Vagina (tissue), 2 donors: ENCODE results near the gene SERINC5. TPM values are rescaled to one million over a fixed set of nuclear protein-coding genes. Genes with fewer than 3 reads are reported as not detected.

Experiments
- DNase-seq, 2 donors: peaks; one replicate each; pipeline ENCODE4 v3.0.0-alpha.2; 2017; ENCODE audit errors: extremely low spot score in 2 of 2
- H3K27ac ChIP-seq: fragments of 200-600 bp; sonication (generic); one replicate; pipeline ENCODE4 v1.5.1; 2019
- H3K27me3 ChIP-seq: fragments of 200-600 bp; sonication (generic); one replicate; pipeline ENCODE4 v1.5.1; 2019
- H3K36me3 ChIP-seq, 2 donors: fragments of 200-600 bp; sonication (generic); one replicate each; pipeline ENCODE4 v1.5.1; 2017 to 2019
- H3K4me1 ChIP-seq: fragments of 200-600 bp; sonication (generic); one replicate; pipeline ENCODE4 v1.5.1; 2019
- H3K4me3 ChIP-seq, 2 donors: fragments of 200-600 bp; sonication (generic); 1 replicate in 1 of 2; 2 replicates in 1 of 2; pipeline ENCODE4 v1.5.1; 2016 to 2019
- H3K9me3 ChIP-seq: fragments of 200-600 bp; sonication (generic); one replicate; pipeline ENCODE4 v1.5.1; 2019
- CTCF ChIP-seq, 3 experiments: fragments of 450-650 bp in 2 of 3; fragments of 200-600 bp in 1 of 3; sonication (generic) in 1 of 3; IDR thresholded peaks; one replicate each; pipeline ENCODE4 v1.5.1; 2017 to 2019; ENCODE audit warnings: antibody characterized with exemption in 3 of 3, mild to moderate bottlenecking in 2 of 3, moderate library complexity in 2 of 3
- POLR2A ChIP-seq, 2 donors: fragments of 450-650 bp; IDR thresholded peaks; one replicate each; pipeline ENCODE4 v1.6.1; 2017; ENCODE audit warnings: antibody characterized with exemption in 2 of 2, mild to moderate bottlenecking in 2 of 2, moderate library complexity in 2 of 2
- POLR2AphosphoS5 ChIP-seq, 2 donors: sonication (generic); formaldehyde crosslinking; IDR thresholded peaks; one replicate each; pipeline ENCODE4 v1.9.0; 2017; ENCODE audit warnings: antibody characterized with exemption in 2 of 2, mild to moderate bottlenecking in 2 of 2, low read depth in 1 of 2; ENCODE audit not compliant: insufficient read depth in 1 of 2
- intact Hi-C: fragments of 100-400 bp; cut with DNase I; formaldehyde crosslinking; loops from one replicate; pipeline ENCODE4 v1.15.1; 2023
- total RNA-seq: library from RNA; depleted of rRNA; stranded (reverse); fragments of >200 nt; gene quantifications from one replicate; pipeline ENCODE4 v1.2.3, GENCODE V29; 2016

Gene SERINC5
- total RNA-seq, 1 donor from 2014 or later, result 35.6 TPM

GRCh38 chr5:80105698-80106439 lies 150.0 kb downstream of the SERINC5 start:
- H3K27ac ChIP-seq, result no peak overlapping the region
- DNase-seq, result no peak
- no peaks in the 10 kb centered on the region for H3K36me3 ChIP-seq
- intact Hi-C loops, result no loop called here
- peaks cover 7% of the 10 kb centered on the region for H3K4me1 ChIP-seq
- no peak overlapping the region for H3K4me3 ChIP-seq
- no peaks in the 10 kb centered on the region for H3K27me3 ChIP-seq
- H3K9me3 ChIP-seq, result no peaks in the 10 kb centered on the region
- TF ChIP-seq POLR2A (IDR thresholded peaks at IDR 0.05), result no peak
- TF ChIP-seq POLR2AphosphoS5 (IDR thresholded peaks at IDR 0.05; ENCODE audit: insufficient read depth in 1 of 2, low read depth in 1 of 2), result no peak
- TF ChIP-seq CTCF (IDR thresholded peaks at IDR 0.05), result no peak

GRCh38 chr5:80103371-80103770 lies 152.5 kb downstream of the SERINC5 start:
- H3K9me3 ChIP-seq, result no peaks in the 10 kb centered on the region
- no peak for TF ChIP-seq POLR2AphosphoS5 (IDR thresholded peaks at IDR 0.05; ENCODE audit: insufficient read depth in 1 of 2, low read depth in 1 of 2)
- TF ChIP-seq CTCF (IDR thresholded peaks at IDR 0.05), result no peak
- no peak for TF ChIP-seq POLR2A (IDR thresholded peaks at IDR 0.05)
- H3K36me3 ChIP-seq, result no peaks in the 10 kb centered on the region
- intact Hi-C loops, result no loop called here
- no peak overlapping the region for H3K27ac ChIP-seq
- no peaks in the 10 kb centered on the region for H3K27me3 ChIP-seq
- DNase-seq, result no peak
- H3K4me3 ChIP-seq, result no peak overlapping the region
- no peaks in the 10 kb centered on the region for H3K4me1 ChIP-seq

- no peak for DNase-seq
- TF ChIP-seq CTCF (IDR thresholded peaks at IDR 0.05) (no peak), POLR2AphosphoS5 (IDR thresholded peaks at IDR 0.05; ENCODE audit: insufficient read depth in 1 of 2, low read depth in 1 of 2) (no peak), POLR2A (IDR thresholded peaks at IDR 0.05) (no peak)
- Histone ChIP-seq H3K4me3 (no peak overlapping the region), H3K36me3 (no peaks in the 10 kb centered on the region), H3K27me3 (no peaks in the 10 kb centered on the region), H3K9me3 (no peaks in the 10 kb centered on the region), H3K4me1 (no peaks in the 10 kb centered on the region), H3K27ac (no peak overlapping the region)
- intact Hi-C loops, result no loop called here
These were observed 153.9 kb downstream of the SERINC5 start for GRCh38 chr5:80101993-80102392.

GRCh38 chr5:80097451-80097850 lies 158.4 kb downstream of the SERINC5 start:
- no peak overlapping the region for H3K27ac ChIP-seq
- no peaks in the 10 kb centered on the region for H3K4me1 ChIP-seq
- no peak overlapping the region for H3K4me3 ChIP-seq
- no peaks in the 10 kb centered on the region for H3K27me3 ChIP-seq
- DNase-seq, result no peak
- intact Hi-C loops, result loop anchor here (10.0 kb wide), 2 partner anchors 177 to 567 kb away; no protein-coding TSS in a partner anchor
- H3K9me3 ChIP-seq, result no peaks in the 10 kb centered on the region
- no peaks in the 10 kb centered on the region for H3K36me3 ChIP-seq
- TF ChIP-seq POLR2AphosphoS5 (IDR thresholded peaks at IDR 0.05; ENCODE audit: insufficient read depth in 1 of 2, low read depth in 1 of 2), result no peak
- no peak for TF ChIP-seq POLR2A (IDR thresholded peaks at IDR 0.05)
- no peak for TF ChIP-seq CTCF (IDR thresholded peaks at IDR 0.05)

- Histone ChIP-seq H3K27ac (no peak overlapping the region), H3K36me3 (no peaks in the 10 kb centered on the region), H3K9me3 (no peaks in the 10 kb centered on the region), H3K27me3 (no peaks in the 10 kb centered on the region), H3K4me3 (no peak overlapping the region), H3K4me1 (no peaks in the 10 kb centered on the region)
- DNase-seq, result no peak
- intact Hi-C loops, result loop anchor here (5.0 to 10.0 kb wide), 3 partner anchors 181 to 571 kb away; no protein-coding TSS in a partner anchor
- TF ChIP-seq POLR2AphosphoS5 (IDR thresholded peaks at IDR 0.05; ENCODE audit: insufficient read depth in 1 of 2, low read depth in 1 of 2), result no peak
- no peak for TF ChIP-seq POLR2A (IDR thresholded peaks at IDR 0.05)
- TF ChIP-seq CTCF (IDR thresholded peaks at IDR 0.05), result no peak
These were observed 161.6 kb downstream of the SERINC5 start for GRCh38 chr5:80094236-80094738.
